HG03378 (cell line): Measurements from ENCODE around the gene FBXO44.

ENCODE experiments used
- ATAC-seq: cut with Tn5 transposase; IDR thresholded peaks from one replicate; pipeline ENCODE4 v1.9.1; 2021; ENCODE audit warnings: mild to moderate bottlenecking, moderate library complexity; ENCODE audit not compliant: unreplicated experiment

Gene FBXO44

DNA sequence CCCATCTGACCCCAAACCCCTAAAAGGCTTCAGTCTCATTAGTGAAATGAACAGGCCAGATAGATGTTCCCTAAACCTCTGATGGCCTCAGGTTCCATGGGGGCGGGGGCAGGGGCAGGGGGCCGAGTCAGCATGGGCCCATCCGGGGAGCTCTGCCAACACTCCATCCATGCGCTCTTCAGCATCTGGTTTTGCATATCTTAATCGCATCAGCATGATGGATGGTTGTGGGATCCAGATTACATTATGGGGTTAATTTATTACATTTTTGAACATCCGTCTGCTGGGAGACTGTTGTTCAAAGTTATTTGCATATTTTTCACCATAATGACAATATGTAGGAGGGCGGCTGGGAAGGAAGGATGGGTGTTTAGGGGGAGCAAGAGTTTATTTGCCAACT is 29.4 kb downstream of the FBXO44 start:
- no peak for ATAC-seq

DNA sequence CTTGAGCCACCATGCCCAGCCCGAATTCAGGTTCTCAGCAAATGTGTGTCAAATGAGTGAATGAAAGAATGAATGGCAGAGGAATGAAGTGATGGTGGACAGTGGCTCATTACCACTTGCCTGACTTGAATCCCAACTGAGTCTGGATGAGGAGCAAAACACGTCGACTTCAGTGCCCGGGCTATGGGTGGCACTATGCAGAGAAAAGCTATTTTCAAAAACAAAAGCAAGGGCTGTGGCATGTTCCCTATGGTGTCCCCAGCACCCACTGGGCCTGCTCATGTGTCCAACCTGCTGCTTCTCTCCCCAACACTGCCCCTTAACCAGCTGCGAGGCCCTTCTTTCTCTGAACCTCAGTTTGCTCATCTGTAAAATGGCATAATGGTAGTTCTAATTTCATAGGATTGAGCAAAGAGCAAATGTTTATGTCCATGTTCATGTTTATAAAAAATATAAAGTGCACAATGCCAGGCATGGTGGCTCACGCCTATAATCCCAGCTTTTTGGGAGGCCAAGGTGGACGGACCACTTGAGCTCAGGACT is 30.6 kb downstream of the FBXO44 start:
- ATAC-seq, result no peak

DNA sequence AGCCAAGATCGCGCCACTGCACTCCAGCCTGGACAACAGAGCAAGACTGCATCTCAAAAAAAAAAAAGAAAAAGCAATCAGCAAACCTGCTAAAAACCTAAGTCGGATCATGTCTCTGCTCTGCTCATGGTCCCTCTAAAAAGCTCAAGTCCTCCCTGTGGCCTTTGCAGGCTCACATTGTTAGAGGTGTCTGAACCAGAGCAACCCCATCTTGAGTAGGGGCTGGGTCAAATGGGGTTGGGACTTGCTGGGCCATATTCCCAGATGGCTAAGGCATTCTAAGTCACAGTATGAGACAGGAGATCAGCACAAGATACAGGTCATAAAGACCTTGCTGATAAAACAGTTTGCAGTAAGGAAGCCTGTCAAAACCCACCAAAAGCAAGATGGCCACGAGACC is 33.8 kb downstream of the FBXO44 start:
- no peak for ATAC-seq

DNA sequence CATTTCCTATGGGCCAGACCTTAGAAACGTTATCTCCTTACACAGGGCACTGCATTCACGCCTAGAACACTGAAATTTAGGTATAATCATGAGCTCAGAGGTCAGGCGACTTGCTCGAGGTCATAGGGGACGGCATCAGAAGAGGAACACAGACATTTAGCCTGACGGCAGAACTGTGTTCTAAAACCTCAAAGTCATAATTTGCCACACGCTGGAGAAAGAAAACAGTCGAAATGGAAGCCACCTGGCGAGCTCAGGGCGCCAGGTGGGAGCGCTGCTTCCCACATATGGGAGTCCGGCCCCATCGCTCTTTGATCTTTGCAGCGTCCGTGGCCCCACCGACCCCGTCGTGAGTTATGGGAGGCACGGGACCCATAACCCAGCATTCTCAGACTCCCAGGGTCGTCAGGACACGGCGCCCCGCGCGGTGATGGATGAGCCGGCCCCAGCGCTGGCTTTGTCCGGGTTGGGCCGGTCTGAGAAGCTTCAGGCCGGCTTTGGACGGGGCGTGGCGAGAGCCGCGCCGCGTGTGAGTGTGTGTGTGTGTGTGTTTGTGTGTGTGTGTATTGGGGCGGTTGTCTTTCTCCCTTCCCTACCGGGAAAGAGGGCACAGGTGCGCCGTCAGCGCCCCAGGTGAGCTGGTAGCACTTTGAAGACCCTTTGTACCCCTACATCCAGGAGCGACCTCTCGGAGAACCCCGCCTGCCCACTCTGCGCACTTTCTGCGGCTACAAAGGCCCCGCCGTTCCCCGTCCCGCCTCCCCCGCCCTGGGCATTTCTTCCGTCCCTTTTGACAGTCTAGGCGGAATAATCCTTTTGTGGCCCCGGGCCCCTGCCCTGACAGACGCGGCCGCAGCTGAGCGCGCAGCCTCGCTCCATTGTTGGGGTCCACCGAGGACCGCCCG is 36.0 kb downstream of the FBXO44 start:
- ATAC-seq, result no peak

DNA sequence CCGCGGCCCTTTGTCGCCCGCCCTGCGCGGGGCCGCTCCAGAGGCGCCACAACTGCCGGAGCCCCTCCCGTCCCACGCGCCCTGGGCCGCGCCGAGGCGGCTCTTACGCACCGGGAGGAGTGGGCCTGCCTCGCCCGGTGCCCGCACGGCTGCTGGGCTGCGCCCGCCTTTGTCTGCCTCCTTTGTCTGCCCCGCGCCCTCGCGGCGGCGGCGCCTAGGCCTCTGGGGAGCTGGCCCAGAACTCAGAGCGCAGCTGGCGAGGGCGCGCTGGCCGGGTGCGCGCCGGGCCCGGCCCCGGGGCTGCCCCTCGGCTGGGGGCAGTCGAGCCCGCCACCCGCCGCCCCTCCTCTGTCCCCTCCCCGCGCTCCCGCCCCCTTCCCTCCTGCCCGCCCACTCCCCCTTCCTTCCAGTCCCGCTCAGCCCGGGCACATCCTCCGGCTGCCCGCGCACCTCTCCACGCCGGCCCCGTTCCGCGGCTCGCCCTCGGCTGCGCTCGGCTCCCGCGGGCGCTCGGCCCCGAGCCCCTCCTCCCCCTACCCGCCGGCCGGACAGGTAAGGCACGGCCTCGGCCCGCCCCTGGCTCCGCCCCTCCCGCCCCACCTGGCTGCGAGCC is 36.7 kb downstream of the FBXO44 start, which contains the start of gene DRAXIN:
Gene DRAXIN, plus strand, starts transcription at position 409 of the 613 bp plus-strand sequence. CDS start 14,549 bp downstream, outside the sequence.
- no peak for ATAC-seq

DNA sequence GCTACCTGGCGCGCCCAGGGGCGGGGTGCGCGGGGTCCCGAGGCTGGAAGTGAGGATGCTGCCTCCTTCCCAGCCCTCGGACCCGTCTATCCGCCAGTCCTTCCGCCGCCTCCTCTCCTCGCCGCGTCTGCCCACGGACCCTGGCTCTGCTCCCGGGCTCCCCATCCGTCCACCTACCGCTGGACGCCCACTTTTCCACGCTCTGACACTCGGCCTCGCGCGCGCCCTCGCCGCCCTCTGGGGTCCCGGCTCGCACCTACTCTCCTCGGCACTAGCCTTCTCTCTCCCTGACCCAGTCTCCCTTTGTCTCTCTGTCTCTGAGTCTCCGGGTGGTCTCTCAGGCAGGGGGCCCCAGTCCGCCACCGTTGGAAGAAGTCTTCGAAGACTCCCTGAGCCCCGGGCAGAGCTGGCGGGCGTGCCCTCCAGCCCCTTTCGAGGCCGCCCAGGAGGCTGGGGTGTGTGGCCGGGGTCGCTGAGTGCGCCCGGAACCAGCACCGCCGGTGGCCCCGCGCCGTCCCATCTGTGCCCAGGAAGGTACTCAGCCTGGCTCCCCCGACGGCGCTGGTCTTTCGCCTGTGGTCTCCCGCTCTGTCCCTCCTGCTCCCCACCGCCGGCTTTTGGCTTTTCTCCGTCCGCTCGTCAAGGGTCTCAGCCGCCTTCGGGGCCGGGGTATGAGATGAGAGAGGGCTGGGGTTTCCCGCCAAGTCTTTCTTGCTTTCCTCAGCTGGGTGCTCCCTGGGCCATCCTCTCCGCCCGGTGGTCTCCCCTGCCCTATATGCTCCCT is 37.4 kb downstream of the FBXO44 start:
- ATAC-seq, result no peak

DNA sequence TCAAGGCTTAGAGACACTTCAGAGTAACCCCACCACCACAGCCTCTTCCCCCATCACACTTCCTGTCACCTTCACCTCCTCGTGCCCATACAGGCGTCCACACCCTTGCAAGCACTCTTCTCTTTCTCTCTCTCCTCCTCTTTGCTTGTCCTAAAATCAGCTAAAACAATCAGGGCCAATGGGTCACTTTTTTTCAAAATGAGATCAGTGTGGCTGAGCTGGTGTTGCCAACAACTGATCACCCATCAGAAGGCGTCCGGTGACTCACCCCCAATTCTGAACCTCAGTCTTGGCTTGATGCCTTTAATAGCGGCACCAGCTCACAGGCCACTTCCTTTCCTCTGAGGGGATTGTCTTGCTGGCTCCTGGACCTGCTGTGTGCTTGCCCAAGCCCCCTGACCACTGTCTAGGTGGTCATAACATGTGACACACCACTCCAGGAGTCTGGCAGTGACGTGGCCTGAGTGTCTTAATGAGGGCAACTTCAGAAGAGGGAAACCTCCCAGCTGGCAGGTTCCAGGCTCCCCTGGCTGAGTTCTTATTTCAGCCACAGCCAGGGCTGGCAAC is 38.4 kb downstream of the FBXO44 start:
- ATAC-seq, result no peak

DNA sequence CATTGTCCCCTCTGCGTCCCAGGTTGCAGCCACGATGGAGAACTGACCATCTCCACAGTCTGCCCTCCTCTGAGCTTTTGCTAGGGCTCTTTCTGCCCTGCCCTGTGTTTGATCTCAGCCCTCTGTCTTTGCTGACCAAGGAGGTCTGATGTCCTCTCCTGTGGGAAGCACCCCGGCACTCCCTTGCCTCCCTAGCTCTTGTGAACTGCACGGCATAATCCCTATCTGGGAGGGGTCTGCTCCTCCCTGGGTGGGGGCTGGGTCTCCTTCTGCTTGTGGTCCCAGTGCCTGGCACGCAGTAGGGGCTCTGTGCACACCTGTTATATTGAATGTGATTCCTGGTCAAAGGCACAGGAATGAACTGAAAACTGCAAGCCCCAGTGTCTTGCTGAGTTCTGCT is 39.2 kb downstream of the FBXO44 start:
- ATAC-seq, result no peak

DNA sequence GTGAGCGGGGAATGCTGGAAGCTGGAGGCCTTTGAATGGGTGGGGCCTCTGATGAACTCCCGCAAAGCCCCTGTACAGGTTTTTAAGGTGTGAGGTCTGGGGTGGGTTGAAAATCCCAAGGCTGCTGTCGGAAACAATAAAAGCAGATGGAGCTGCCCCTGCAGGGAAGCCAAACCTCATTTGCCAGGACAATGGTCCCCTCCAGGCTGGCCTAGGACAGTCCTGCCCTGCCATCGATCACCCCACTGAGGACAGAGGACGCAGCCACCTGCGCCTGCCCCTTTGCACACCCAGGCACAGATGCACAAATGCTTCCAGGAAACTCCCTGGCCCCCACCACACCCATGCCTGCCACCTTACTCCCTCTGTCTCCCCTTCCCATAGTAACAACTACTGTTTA is 41.2 kb downstream of the FBXO44 start:
- no peak for ATAC-seq

DNA sequence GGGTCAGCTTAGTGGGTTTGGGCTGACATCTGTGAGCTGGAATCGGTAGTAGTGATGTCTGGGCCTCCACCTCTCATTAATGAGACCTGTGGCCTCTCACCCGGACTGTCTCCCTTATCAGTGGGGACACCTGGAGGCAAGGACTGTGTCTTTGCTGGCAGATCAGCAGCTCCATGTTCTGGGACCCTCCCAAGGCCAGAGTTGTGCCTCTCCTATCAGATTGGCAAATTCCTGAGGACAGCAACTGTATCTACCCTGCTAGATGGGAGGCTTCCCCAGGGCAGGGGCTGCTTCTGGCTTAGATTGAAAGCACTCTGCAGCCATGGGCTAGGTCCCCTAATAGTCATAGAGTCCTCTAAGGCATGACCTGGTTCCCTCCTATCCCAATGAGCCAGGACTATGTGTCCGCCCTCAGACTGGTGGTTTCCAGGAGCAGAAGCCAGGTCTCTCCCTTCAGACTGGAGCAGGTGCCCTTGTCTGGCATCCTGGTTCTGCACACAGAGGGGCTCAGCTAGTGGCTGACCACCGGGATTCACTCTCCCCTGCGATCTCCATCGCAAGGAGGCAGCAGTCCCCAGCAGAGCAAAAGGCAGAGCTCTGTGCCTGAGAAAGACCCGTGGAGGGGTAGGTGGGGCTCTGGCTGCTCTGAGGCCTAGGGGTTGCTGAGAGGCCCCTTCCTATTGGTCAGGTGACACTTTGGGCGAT is 42.7 kb downstream of the FBXO44 start:
- no peak for ATAC-seq

DNA sequence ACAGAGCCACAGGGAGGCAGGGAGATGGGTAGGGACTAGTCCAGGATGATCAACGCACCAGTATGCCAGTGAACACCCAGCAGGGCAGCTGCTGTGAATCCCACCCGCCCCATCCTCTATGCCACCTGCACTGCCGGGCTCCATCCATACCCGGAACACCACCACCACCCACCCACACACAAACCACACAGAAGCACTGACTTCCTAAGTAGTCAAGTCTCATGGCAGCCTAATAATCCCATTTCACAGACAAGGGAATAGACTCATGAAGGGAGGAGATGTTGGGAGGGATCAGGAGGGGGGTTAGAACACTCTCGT is 43.2 kb downstream of the FBXO44 start:
- no peak for ATAC-seq

DNA sequence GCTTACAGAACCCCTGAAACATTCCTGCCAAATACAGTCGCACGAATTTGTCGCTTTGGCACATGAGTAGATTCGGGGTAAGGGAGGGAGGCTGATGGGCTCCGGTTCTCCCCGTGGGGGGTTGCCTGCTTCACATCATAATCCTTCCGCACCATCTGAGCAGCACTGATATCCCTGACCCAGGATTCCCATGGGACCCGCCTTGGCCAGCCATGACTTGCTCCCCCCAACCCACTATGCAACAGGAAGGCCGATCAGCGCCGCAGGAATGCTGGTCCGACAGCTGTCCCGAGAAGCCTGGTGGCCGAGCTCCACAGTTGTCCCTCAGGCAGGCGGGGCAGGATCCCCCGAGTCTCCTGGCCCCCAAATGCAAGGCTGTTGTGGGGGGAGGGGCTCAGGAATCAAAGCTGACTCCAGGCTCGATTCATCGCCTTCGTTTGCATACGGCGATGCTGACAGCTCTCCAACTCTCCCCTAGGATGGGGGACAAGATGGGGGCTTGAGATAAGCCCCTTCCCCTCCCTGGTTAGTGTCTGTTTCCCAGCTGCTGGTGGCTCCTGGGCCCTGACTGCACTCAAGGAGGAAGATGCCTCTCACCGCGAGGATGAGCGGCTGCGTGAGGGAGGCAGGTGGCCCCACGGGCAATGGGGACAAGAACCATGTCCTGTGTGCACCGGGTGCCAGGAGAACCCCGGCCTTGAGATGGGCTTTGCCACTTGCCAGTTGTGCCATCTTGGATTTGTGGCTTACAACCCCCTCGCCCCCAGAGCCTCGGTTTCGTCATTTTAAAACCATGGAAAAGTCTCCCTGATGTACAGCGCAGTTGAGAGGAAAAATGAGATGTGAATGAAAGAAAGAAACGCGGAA is 46.2 kb downstream of the FBXO44 start:
- no peak for ATAC-seq

DNA sequence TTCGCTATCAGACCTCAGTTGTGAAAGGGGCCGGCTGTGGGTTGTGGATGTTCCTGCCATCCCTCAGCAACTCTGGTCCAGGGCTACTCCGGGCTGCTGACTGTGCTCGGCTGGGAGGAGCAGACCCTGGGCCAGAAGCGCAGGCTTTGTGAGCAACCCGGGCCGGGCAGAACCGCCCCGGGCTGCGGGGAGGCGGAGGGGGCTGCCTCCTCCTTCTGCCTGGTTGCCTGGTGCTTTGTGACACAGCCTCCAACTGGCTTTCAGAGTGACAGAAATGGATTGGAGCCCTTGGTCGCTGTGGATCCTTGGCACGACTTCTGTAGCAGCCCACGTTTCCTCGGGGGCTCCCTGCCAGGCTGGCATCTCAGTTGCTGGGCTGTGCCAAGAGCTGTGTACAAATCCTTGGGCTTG is 46.9 kb downstream of the FBXO44 start:
- no peak for ATAC-seq

DNA sequence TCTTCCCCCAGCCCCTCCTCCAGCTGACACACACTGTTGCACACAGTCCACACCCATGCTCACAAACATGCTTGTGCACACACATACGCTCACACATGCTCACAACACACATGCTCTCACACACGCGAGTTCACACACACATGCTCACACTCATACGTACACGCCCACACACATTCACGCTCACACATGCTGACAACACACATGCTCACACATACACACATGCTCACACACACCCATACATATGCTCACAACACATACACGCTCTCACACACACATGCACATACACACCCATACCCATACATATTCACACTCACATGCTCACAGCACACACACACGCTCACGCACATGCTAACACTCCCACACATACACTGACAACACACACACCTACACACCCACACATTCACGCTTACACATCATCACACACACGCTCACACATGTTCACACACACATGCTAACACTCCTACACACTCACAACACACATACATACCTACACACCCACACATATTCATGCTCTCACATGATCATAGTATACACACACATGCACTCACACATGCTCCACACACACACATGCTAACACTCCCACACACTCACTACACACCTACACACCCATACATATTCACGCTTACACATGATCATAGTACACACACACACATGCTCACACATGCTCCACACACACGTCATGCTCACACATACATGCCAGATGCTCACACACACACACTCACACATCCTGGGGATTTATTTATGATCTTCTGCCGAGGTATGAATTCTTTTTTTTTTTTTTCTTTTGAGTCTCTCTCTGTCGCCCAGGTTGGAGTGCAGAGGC is 47.5 kb downstream of the FBXO44 start:
- ATAC-seq, result no peak

DNA sequence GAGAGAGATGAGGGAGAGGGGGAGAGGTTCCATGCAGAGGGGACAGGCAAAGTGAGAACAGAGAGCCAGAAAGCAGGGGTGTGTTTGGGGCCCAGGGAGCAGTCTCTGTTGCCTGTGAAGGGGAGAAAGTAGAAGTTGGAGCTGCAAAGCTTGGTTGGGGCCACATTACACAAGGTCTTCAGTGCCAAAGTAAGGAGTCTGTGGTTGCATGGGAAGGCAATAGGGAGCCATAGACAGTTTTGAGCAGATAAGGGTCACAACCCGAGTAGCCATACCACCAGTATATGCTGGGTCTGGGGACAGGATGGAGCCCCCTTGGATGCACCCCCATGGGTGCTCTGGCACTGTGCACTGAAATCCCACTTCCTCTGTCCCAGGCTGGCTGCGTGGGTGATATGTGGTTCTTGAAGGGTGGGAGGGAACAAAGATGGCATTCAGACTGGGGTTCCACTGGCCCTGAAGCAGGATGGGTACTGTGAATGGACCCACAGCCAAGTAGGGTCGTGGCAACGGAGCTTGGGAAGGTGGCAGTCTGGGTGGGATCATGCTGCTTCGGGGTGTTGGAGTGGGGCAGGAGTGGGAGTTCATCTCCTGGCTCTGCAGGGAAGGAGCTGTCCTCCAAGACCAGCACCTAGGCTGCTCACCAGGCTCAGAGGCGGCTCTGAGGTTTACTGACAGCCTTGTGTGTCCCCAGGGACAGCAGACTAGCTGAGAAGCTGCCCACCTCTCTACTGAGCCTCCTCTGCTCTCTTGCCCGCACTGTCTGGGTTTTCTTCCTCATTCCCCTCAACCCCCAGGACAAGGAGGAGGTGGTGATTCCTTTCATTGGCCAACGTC is 48.9 kb downstream of the FBXO44 start:
- ATAC-seq, result no peak

DNA sequence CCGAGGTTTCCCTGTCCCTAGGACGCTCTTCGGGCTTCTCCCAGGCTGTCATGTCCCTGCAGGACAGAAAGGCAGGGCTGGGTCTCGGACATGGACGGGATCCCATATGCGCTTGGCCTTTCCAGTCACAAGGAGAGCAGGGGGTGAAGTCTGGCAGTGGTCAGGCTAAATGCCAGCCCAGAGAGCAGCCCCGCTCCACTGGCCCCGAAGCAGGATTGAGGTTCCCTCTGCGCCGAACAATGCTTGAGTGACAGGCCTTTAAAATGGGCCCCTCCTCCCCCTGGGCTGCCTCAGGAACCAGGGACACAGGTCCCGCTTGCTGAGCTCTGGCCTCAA is 49.5 kb downstream of the FBXO44 start:
- ATAC-seq, result no peak

DNA sequence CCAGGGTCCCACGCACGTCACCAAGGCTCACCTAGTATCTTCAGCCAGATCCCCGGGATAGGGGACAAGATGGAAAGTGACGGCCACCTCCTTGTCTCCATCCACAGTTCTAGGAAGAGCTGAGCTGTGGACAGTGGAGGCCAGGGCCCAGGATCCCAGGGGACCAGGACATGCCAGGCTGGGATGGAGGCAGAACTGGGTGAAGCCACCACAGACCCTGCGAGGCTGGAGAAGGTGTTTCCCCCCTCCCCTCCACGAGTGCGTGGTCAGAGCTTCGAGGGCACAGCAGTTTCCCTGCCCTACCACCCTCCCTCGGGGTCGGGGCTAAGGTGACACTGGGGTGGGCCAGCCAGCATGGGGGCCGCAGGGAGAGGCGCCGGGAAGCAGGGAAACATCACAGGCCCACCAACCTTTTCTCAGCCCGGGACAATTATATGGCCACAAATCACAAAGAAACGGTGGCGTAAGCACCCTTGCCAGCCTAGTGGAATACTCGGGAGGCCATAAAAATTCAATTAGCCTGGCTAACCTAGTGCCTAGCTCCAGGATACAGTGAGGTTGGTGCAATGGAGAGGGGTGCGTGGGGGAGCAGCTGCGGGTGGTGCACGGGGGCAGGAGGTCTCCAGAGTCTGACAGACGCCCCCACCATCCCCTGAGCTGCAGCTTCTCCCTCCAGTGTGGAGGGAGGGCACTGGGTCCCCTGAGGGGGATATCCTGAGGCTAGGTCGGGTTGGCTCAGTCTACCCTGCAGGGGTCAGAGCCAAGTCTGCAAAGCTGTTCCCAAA is 50.2 kb downstream of the FBXO44 start:
- ATAC-seq, result no peak
